Mucosa of gallbladder (tissue), 1 donor: ENCODE measurements around the gene JAK3. TPM values are rescaled to one million over a fixed set of nuclear protein-coding genes. Genes with fewer than 3 reads are reported as not detected.
A peak's percentile ranks its signal among the peaks of the same experiment; 100 is the strongest.

Experiments used
- DNase-seq: peaks from one replicate; pipeline ENCODE4 v3.0.0-alpha.2; 2020; ENCODE audit warnings: low spot score
- total RNA-seq: library from RNA; stranded (reverse); gene quantifications from one replicate; pipeline ENCODE4 v1.2.1, GENCODE V29; 2021
- donor health status: DM: no; HTN: no; CAD: no.

Gene JAK3
- total RNA-seq, 1 donor from 2014 or later: 13.4 TPM

- no peak for DNase-seq
These were observed 7.8 kb downstream of the JAK3 start for GRCh38 chr19:17840019-17840418.

GRCh38 chr19:17837972-17838371, 9.8 kb downstream of the JAK3 start:
- DNase-seq: no peak

- DNase-seq: no peak
These were observed 11.3 kb downstream of the JAK3 start for GRCh38 chr19:17836530-17836929.

GRCh38 chr19:17835182-17836006, 12.4 kb downstream of the JAK3 start:
- no peak for DNase-seq

- no peak for DNase-seq
These were observed 13.2 kb downstream of the JAK3 start for GRCh38 chr19:17834350-17835181.

- DNase-seq: no peak
These were observed 15.2 kb downstream of the JAK3 start for GRCh38 chr19:17832443-17833208.

GRCh38 chr19:17831419-17831888, 16.3 kb downstream of the JAK3 start:
- DNase-seq: no peak

- DNase-seq: peak; percentile 91
These were observed 17.0 kb downstream of the JAK3 start for GRCh38 chr19:17830567-17831418.

- DNase-seq: peak; percentile 44
These were observed 17.8 kb downstream of the JAK3 start for GRCh38 chr19:17829855-17830566.

- DNase-seq: no peak
These were observed 21.2 kb downstream of the JAK3 start for GRCh38 chr19:17826508-17827056.

GRCh38 chr19:17824339-17824738, 23.4 kb downstream of the JAK3 start:
- DNase-seq: no peak

- DNase-seq: no peak
These were observed 26.6 kb downstream of the JAK3 start, which contains the start of gene INSL3 for GRCh38 chr19:17821190-17821589. TSS of gene INSL3 (minus strand) at chr19:17821519. CDS start at chr19:17821506, 13 bp downstream.

- DNase-seq: no peak
These were observed 30.0 kb downstream of the JAK3 start for GRCh38 chr19:17817668-17818363.

- no peak for DNase-seq
These were observed 35.7 kb downstream of the JAK3 start for GRCh38 chr19:17812099-17812498.

- DNase-seq: no peak
These were observed 36.1 kb downstream of the JAK3 start for GRCh38 chr19:17811681-17812080.

GRCh38 chr19:17811103-17811502, 36.7 kb downstream of the JAK3 start:
- DNase-seq: no peak

GRCh38 chr19:17807731-17808316, 40.0 kb downstream of the JAK3 start:
- no peak for DNase-seq

- DNase-seq: no peak
These were observed 40.8 kb downstream of the JAK3 start for GRCh38 chr19:17806945-17807344.

GRCh38 chr19:17805427-17805826, 42.4 kb downstream of the JAK3 start:
- DNase-seq: no peak
